Right lobe of liver (tissue), 4 donors: ENCODE results near the gene SKA1.

Source experiments
- CTCF ChIP-seq, 4 donors: fragments of 200-600 bp in 3 of 4; fragments of 450-650 bp in 1 of 4; IDR thresholded peaks; one replicate each; pipeline versions ENCODE4 v1.5.1 to v1.8.0; 2016 to 2022; ENCODE audit warnings: antibody characterized with exemption in 4 of 4, mild to moderate bottlenecking in 2 of 4
- POLR2A ChIP-seq: fragments of 450-650 bp; IDR thresholded peaks from one replicate; pipeline ENCODE4 v1.6.1; 2017; ENCODE audit warnings: antibody characterized with exemption, mild to moderate bottlenecking
- donor health status: DM: no; HTN: no; CAD: no.
- donor health status: DM: no; HTN: no; CAD: no.
- donor health status: DM: no; HTN: yes; CAD: no.

- TF ChIP-seq CTCF (IDR thresholded peaks at IDR 0.05) (no peak), POLR2A (no peak)
Observed at GRCh38 chr18:50422286-50422898, 47.5 kb downstream of the SKA1 start.
